SKM-1 treated with dmso at 0.1 percent for 144 hours (cell line): ENCODE data around the gene FLNC.

Experiments used
- DNase-seq: peaks from one replicate; lab custom pipeline; 2025; ENCODE audit not compliant: unreplicated experiment; lab: John Stamatoyannopoulos, UW

The FLNC gene, protein sequence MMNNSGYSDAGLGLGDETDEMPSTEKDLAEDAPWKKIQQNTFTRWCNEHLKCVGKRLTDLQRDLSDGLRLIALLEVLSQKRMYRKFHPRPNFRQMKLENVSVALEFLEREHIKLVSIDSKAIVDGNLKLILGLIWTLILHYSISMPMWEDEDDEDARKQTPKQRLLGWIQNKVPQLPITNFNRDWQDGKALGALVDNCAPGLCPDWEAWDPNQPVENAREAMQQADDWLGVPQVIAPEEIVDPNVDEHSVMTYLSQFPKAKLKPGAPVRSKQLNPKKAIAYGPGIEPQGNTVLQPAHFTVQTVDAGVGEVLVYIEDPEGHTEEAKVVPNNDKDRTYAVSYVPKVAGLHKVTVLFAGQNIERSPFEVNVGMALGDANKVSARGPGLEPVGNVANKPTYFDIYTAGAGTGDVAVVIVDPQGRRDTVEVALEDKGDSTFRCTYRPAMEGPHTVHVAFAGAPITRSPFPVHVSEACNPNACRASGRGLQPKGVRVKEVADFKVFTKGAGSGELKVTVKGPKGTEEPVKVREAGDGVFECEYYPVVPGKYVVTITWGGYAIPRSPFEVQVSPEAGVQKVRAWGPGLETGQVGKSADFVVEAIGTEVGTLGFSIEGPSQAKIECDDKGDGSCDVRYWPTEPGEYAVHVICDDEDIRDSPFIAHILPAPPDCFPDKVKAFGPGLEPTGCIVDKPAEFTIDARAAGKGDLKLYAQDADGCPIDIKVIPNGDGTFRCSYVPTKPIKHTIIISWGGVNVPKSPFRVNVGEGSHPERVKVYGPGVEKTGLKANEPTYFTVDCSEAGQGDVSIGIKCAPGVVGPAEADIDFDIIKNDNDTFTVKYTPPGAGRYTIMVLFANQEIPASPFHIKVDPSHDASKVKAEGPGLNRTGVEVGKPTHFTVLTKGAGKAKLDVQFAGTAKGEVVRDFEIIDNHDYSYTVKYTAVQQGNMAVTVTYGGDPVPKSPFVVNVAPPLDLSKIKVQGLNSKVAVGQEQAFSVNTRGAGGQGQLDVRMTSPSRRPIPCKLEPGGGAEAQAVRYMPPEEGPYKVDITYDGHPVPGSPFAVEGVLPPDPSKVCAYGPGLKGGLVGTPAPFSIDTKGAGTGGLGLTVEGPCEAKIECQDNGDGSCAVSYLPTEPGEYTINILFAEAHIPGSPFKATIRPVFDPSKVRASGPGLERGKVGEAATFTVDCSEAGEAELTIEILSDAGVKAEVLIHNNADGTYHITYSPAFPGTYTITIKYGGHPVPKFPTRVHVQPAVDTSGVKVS (N-terminal part only)

DNA sequence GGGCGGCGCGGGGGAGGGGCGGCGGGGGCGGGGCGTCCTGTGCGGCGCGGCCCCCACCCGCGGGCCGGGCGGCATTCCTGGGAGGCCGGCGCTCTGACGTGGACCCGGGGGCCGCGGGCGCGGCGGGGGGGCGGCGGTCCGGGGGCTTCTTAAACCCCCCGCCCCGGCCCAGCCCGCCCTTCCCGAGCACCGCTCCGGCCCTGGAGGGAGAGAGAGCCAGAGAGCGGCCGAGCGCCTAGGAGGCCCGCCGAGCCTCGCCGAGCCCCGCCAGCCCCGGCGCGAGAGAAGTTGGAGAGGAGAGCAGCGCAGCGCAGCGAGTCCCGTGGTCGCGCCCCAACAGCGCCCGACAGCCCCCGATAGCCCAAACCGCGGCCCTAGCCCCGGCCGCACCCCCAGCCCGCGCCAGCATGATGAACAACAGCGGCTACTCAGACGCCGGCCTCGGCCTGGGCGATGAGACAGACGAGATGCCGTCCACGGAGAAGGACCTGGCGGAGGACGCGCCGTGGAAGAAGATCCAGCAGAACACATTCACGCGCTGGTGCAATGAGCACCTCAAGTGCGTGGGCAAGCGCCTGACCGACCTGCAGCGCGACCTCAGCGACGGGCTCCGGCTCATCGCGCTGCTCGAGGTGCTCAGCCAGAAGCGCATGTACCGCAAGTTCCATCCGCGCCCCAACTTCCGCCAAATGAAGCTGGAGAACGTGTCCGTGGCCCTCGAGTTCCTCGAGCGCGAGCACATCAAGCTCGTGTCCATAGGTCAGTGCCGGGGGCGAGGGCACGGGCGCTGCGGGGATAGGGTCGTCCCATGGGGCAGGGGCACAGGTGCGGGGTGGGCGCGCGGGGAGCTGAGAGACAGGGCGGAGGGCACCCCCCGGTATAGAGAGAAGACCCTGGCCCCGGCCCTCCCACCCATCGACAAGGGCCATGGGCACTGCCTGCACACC is at the start of gene FLNC:
FLNC (plus strand) TSS at position 176 of the 947 bp plus-strand sequence; CDS start at position 408, 232 bp downstream.
- DNase-seq, result no peak

GRCh38 chr7:128781126-128781525 is 49.1 kb upstream of the FLNC start:
- DNase-seq, result no peak

DNA sequence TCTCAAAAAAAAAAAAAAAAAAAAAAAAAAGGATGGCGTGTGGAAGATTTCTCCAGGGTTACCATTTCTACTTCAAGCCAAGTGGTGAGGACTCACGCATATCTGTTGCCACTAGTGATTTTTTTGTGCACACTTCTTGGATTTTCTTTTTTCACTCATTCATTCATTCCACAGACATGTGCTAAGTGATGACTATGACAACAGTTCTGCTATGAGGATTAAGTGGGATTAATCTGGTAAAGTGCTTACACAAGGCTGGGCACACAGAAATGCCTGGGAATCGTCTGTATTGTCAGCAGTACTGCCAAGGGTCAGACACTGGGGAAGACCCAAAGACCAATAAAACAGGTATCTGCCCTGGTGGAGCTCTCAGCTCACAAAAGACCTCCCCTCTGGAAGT is 48.4 kb upstream of the FLNC start:
- DNase-seq, result no peak

DNA sequence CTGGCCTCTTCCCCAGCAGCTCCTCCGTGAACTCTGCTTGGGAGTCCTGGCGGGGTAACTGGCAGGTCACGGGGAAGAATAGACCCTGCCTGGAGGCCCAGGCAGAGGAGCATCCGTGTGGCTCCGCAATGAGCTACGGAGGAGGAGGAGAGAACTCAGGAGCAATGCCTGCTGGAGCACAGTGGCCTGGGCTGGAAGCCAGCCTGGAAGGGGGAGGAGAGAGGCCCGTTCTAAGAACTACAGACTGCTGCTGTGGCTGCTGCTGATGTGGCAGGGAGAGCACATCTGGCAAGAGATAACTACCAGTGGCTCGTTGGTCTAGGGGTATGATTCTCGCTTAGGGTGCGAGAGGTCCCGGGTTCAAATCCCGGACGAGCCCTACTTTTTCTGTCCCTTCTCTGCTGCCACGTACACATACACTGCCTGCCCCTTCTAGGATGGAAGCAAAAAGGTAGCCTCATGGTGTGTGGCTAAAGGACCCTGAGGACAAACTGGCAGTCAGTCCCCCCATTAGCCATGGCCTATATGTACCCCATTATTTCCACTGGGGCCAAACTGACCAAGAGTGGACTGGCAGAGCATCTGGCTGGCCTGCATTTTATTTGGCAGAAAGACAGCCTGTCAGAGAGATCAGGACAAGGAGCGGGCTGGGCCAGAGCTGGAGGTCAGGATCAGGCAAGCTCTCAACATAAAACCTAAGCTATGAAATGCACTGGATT is 46.9 kb upstream of the FLNC start:
- no peak for DNase-seq

DNA sequence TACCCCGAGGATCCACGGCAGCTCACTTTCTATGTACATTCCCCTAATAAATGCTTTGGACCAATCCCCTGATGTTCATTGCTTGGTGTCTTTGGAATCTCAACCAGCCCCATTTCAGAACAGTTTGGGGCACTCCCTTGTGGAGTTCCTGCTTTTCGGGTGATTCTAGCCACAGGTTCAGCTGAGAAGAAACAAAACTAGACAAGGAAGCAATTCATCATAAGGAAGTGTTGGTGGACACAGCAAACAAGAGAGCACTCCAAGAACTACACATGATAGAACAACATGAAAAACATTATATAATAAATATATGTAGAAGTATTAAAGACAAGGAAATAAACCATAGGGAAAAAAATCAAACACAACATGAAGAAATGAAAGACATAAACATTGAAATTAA is 44.5 kb upstream of the FLNC start:
- DNase-seq, result no peak

GRCh38 chr7:128788446-128789412 is 41.5 kb upstream of the FLNC start:
- no peak for DNase-seq

- DNase-seq, result no peak
Measured at GRCh38 chr7:128790315-128791041, 39.7 kb upstream of the FLNC start.

DNA sequence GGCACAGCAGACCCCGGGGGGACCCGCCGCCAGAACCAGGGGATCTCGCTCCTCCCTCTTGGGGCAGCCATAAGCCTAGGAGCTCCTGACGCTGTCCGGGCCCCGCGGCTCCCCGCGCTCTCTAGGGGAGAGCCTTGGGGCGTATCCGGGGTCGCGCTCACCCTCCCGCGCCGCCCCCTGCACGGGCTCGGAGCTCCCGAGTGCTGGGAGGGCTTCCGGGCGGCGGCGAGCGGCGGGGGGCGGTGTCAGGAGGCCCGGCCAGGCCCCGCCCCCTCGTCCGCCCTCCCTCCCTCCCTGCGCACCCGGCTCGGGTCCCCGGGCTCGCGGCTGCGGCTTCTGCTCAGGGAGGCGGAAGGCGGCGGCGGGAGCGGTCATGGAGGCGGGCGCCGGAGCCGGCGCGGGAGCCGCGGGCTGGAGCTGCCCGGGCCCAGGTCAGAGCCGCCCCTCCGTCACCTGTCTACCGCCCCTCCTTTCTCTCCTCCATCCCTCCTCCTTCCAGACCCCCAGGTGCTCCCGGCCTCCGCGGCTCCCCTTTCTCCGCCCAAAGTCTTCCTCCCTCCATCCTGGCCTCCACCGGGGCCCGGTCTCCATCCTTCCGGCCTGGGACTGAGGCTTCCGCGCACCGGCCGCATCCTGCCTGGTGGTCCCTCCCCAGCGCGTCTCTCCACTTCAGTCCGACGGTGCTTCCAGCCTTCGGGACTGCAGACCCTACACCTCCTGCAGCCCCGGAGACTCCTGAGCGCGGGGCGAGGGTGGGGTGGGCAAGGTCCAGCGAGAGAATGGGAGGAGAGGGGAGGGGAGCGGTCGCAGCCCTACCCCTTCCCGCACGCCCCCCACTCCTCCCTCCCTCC is 38.9 kb upstream of the FLNC start, which contains the start of gene CCDC136:
CCDC136 (plus strand) TSS at position 848 of the 851 bp plus-strand sequence. CDS start 444 bp downstream, outside the sequence.
- peak; percentile 26 for DNase-seq

DNA sequence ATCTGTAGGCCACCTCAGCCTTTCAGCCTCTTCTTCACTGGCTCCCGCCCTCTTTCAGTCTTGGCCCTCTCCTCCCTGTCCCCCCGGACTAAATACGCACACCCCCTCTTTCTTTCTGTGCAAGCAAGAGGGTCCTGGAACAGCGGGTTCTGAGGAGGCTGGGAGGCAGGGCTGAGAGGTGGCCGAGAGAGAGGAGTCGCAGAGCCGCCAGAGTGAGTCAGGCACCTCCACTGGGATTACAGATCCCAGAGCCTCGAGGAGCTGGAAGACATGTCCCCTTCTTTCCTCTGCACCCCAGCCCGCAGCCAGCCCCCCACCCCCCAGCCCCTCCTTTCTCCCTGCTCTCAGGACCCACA is 38.3 kb upstream of the FLNC start:
- DNase-seq, result no peak

DNA sequence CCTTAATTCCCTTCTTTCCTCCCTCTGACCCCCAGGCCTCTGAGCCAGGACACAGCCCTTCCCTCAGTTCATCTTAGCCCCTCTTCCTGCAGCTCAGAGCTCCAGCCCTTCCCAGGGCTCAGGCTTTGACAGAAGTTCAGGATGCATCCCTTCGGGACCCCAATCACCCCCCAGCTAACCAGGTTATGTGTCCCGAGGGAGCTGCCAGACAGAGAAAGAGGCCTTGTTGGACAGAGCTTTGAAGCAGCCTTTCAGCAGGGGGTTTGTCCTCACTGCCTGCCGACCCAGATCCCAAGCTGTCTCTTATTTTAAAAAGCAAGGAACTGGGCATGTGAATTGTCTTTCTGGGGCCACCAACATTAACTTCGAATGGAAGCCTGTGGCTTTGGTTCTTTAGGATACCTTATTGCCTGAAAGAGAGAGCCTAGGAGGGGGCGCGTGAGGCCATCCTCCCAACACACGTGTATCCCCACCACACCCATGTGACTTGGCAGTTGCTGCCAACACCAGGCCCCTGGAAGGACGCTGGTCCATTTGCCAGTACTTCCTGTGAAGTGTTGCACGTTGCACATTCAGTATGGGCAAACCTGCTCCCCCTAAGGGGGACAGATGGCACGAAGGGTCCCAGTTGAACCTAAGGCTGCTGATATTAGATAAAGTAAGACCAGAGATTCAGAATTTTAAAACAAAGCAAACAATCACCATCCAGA is 37.6 kb upstream of the FLNC start:
- no peak for DNase-seq

DNA sequence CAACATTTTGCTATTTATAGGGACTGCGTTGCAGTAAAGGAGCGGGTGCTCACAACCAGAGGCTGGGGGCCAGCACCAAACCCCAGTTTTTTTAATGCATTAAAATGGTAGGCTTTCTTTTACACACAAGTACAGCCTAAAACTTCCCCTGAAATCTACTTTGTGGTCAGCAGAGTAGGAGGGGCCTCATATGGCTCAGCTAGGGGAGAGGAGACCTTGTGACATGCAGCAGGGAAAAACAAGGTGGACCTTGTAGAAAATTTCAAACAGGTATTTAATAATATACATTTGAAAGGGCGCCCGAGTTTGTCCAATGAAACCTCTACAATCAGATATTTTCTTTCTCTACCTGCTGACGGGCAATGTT is 37.0 kb upstream of the FLNC start:
- no peak for DNase-seq

- no peak for DNase-seq
Measured at GRCh38 chr7:128794020-128794419, 36.2 kb upstream of the FLNC start.

GRCh38 chr7:128794436-128794835 is 35.8 kb upstream of the FLNC start:
- no peak for DNase-seq

- DNase-seq, result no peak
Measured at GRCh38 chr7:128795129-128795528, 35.1 kb upstream of the FLNC start.

DNA sequence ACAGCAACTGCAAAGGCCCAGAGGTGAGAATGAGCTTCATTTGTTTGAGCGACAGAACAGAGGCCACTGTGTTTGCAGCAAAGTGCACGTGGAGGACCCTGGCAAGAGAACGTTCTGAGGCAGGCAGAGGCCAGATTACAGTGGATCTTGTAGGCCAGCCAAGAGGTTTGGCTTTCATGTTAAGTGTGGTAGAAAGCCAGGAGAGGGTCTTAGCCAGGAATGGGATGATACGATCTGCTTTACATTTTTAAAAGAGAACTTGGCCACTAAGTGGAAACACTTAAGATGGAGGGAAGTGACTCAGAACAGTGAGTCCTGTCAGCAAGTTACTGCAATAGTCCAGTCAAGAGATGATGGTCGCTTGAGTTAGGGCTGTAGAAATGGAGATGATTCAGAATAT is 33.9 kb upstream of the FLNC start:
- DNase-seq, result no peak

DNA sequence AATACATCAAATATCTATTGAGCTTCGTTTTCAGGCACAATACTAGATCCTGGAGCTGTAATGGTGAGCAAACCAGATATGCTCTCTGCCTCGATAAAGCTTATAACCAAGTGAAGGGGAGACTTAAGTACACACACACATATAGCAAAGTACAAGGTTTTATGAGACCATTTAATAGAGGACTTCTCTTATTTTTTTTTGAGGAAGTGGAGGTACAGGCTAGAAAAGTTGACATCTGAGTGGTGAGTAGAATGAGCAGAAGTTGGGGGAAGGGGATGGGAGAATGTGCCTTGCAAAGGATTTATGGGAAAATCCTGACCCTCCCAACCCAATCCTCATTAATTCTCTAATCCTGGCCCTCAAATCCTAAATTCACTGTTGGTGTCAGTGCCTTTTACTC is 30.8 kb upstream of the FLNC start:
- DNase-seq, result peak; percentile 30
